GM12878 (cell line): ENCODE results near the gene AGR3. TPM values are rescaled to one million over a fixed set of nuclear protein-coding genes. Genes with fewer than 3 reads are reported as not detected.

Source experiments
- ATAC-seq: fragments of 200-7000 bp; cut with Tn5 transposase; 3 replicates; pipeline ENCODE4 v1.9.1; 2020; ENCODE audit warnings: mild to moderate bottlenecking, moderate library complexity
- BruUV-seq: library from RNA; stranded (reverse); fragments of 400-500 nt; replicated peaks from 2 replicates; lab custom pipeline; 2021; lab: Mats Ljungman, UMichigan
- CTCF ChIA-PET: fragments of 300-600 bp; sonication (Branson Sonifier 250); formaldehyde crosslinking; extraction: SDS; loops from one replicate; lab custom pipeline; 2021; ENCODE audit warnings: inconsistent platforms; lab: Yijun Ruan, JAX
- POLR2A ChIA-PET: fragments of 350-600 bp; formaldehyde crosslinking; extraction: SDS; loops from one replicate; lab custom pipeline; 2021; ENCODE audit warnings: inconsistent platforms; lab: Charles Lee
- RAD21 ChIA-PET: fragments of 300-600 bp; sonication (Branson Sonifier 250); formaldehyde crosslinking; loops from one replicate; lab custom pipeline; 2023; ENCODE audit warnings: antibody characterized with exemption; ENCODE audit not compliant: unreplicated experiment; lab: Charles Lee
- SMC1A ChIA-PET: fragments of 300-600 bp; sonication (Branson Sonifier 250); formaldehyde crosslinking; loops from one replicate; lab custom pipeline; 2023; ENCODE audit not compliant: unreplicated experiment, uncharacterized antibody; lab: Charles Lee
- DNase-seq: peaks from one replicate; pipeline ENCODE4 v3.0.0-alpha.2; 2011; ENCODE audit warnings: low read depth, low spot score
- FAIRE-seq: peaks from 3 replicates; lab custom pipeline; 2011; peaks lifted over from hg19 to GRCh38; lab: Jason Lieb, UNC
- H2AFZ ChIP-seq: 2 replicates; pipeline ENCODE4 v1.6.0; 2011; ENCODE audit warnings: low read depth, low read length, control low read depth; ENCODE audit not compliant: control insufficient read depth
- H3K27ac ChIP-seq: 2 replicates; pipeline ENCODE4 v1.5.1; 2011; ENCODE audit warnings: control low read depth; ENCODE audit not compliant: control insufficient read depth, insufficient read depth
- H3K27me3 ChIP-seq, 2 experiments: replicated peaks in 1 of 2; 2 replicates each; pipeline versions ENCODE4 v1.6.0 to v1.6.1; 2011; ENCODE audit warnings: low read length in 1 of 2; ENCODE audit not compliant: control insufficient read depth in 2 of 2, insufficient read depth in 2 of 2
- H3K36me3 ChIP-seq, 2 experiments: 2 replicates each; pipeline ENCODE4 v1.5.1; 2011; ENCODE audit warnings: low read length in 1 of 2; ENCODE audit not compliant: control insufficient read depth in 2 of 2, insufficient read depth in 2 of 2
- H3K4me1 ChIP-seq: 2 replicates; pipeline ENCODE4 v1.6.1; 2011; ENCODE audit warnings: mild to moderate bottlenecking, low read length, moderate library complexity, mixed read lengths; ENCODE audit not compliant: control insufficient read depth, insufficient read depth
- H3K4me2 ChIP-seq: 2 replicates; pipeline ENCODE4 v1.6.0; 2011; ENCODE audit warnings: control low read depth; ENCODE audit not compliant: control insufficient read depth, insufficient read depth
- H3K4me3 ChIP-seq: fragments of 200-600 bp; sonication (generic); 2 replicates; pipeline ENCODE4 v1.5.1; 2016
- H3K79me2 ChIP-seq: 2 replicates; pipeline ENCODE4 v1.6.0; 2011; ENCODE audit warnings: low read length; ENCODE audit not compliant: control insufficient read depth, insufficient read depth
- H3K9ac ChIP-seq: 2 replicates; pipeline ENCODE4 v1.8.0; 2011; ENCODE audit warnings: low read length, control low read depth, mixed read lengths; ENCODE audit not compliant: control insufficient read depth, insufficient read depth
- H3K9me3 ChIP-seq: replicated peaks from 3 replicates; pipeline ENCODE4 v1.5.1; 2011; ENCODE audit warnings: mild to moderate bottlenecking, low read length; ENCODE audit not compliant: control insufficient read depth, insufficient read depth
- H4K20me1 ChIP-seq: 2 replicates; pipeline ENCODE4 v1.6.0; 2011; ENCODE audit not compliant: control insufficient read depth, insufficient read depth
- CREM ChIP-seq: IDR thresholded peaks from 2 replicates; pipeline ENCODE4 v1.6.1; 2014; ENCODE audit warnings: antibody characterized with exemption, low read depth
- EP300 ChIP-seq, 2 experiments: fragments of 150-350 bp in 1 of 2; IDR thresholded peaks; 2 replicates each; pipeline ENCODE4 v1.6.1; 2011 to 2012; ENCODE audit warnings: low read depth in 2 of 2, low read length in 2 of 2, borderline replicate concordance in 1 of 2, improper control_type of control experiment in 1 of 2, inconsistent platforms in 1 of 2; ENCODE audit not compliant: control insufficient read depth in 1 of 2
- ESRRA ChIP-seq: IDR thresholded peaks from 2 replicates; pipeline ENCODE4 v1.6.1; 2012; ENCODE audit warnings: mild to moderate bottlenecking, low read length, improper control_type of control experiment
- EZH2 ChIP-seq: IDR thresholded peaks from 2 replicates; pipeline ENCODE4 v1.6.1; 2012; ENCODE audit warnings: low read depth, mild to moderate bottlenecking, control low read depth, inconsistent platforms, low read length, borderline replicate concordance; ENCODE audit not compliant: control insufficient read depth
- FOXM1 ChIP-seq: IDR thresholded peaks from 2 replicates; pipeline ENCODE4 v1.6.1; 2012; ENCODE audit warnings: low read depth, mild to moderate bottlenecking, inconsistent platforms, low read length, moderate library complexity
- HDAC2 ChIP-seq: fragments of 200-600 bp; sonication (generic); IDR thresholded peaks from 2 replicates; pipeline ENCODE4 v1.6.1; 2017
- HSF1 ChIP-seq: fragments of 150-350 bp; IDR thresholded peaks from 2 replicates; pipeline ENCODE4 v1.6.1; 2014; ENCODE audit warnings: mild to moderate bottlenecking, low read depth, low read length
- JUNB ChIP-seq: IDR thresholded peaks from 2 replicates; pipeline ENCODE4 v1.6.1; 2016; ENCODE audit warnings: antibody characterized with exemption, mild to moderate bottlenecking
- MYB ChIP-seq: fragments of 150-350 bp; IDR thresholded peaks from 2 replicates; pipeline ENCODE4 v1.6.1; 2014; ENCODE audit warnings: mild to moderate bottlenecking, low read depth, low read length, borderline replicate concordance
- MYC ChIP-seq: IDR thresholded peaks from 2 replicates; pipeline ENCODE4 v1.6.1; 2011; ENCODE audit warnings: mild to moderate bottlenecking, low read length, moderate library complexity, inconsistent platforms; ENCODE audit not compliant: insufficient read depth, insufficient replicate concordance, insufficient read length, severe bottlenecking
- NFXL1 ChIP-seq: fragments of 450-650 bp; IDR thresholded peaks from 2 replicates; pipeline ENCODE4 v1.6.1; 2017; ENCODE audit warnings: antibody characterized with exemption, mild to moderate bottlenecking, borderline replicate concordance
- PAX5 ChIP-seq: IDR thresholded peaks from 2 replicates; pipeline ENCODE4 v1.6.1; 2011; ENCODE audit warnings: low read depth, low read length, borderline replicate concordance
- RAD51 ChIP-seq: fragments of 450-650 bp; IDR thresholded peaks from 2 replicates; pipeline ENCODE4 v1.6.1; 2016; ENCODE audit warnings: moderate library complexity, mild to moderate bottlenecking, inconsistent platforms
- RCOR1 ChIP-seq: conservative IDR thresholded peaks from 2 replicates; pipeline ENCODE4 v1.6.1; 2012; ENCODE audit warnings: low read depth, low read length, improper control_type of control experiment
- SIN3A ChIP-seq: IDR thresholded peaks from 2 replicates; pipeline ENCODE4 v1.6.1; 2012; ENCODE audit warnings: low read depth, low read length, improper control_type of control experiment
- SUZ12 ChIP-seq: fragments of 200-600 bp; sonication (generic); IDR thresholded peaks from one replicate; pipeline ENCODE4 v1.6.1; 2018; ENCODE audit warnings: antibody characterized with exemption, mild to moderate bottlenecking; ENCODE audit not compliant: unreplicated experiment
- TCF12 ChIP-seq: IDR thresholded peaks from 2 replicates; pipeline ENCODE4 v1.6.1; 2011; ENCODE audit warnings: low read depth, mild to moderate bottlenecking, low read length
- YY1 ChIP-seq: IDR thresholded peaks from 2 replicates; pipeline ENCODE4 v1.6.1; 2011; ENCODE audit warnings: low read depth, mild to moderate bottlenecking, low read length
- ZNF384 ChIP-seq: IDR thresholded peaks from 2 replicates; pipeline ENCODE4 v1.6.1; 2012; ENCODE audit warnings: low read depth, mild to moderate bottlenecking, low read length, improper control_type of control experiment, borderline replicate concordance
- ZNF622 ChIP-seq: fragments of 450-650 bp; IDR thresholded peaks from 2 replicates; pipeline ENCODE4 v1.6.1; 2017; ENCODE audit warnings: mild to moderate bottlenecking, inconsistent platforms
- WGBS: methylation state at CpG from one replicate; pipeline ENCODE4 v1.1.6; 2016; ENCODE audit warnings: low lambda C conversion rate; ENCODE audit not compliant: insufficient replicate concordance, insufficient coverage; ENCODE audit errors: missing lambda C conversion rate; 5-methylcytosine and 5-hydroxymethylcytosine counted together
- in situ Hi-C: fragments of 300-500 bp; cut with MboI; formaldehyde crosslinking; loops from 9 replicates; pipeline ENCODE4 v1.14.3; 2018; ENCODE audit warnings: mixed read lengths
- intact Hi-C: fragments of 100-400 bp; cut with micrococcal nuclease; formaldehyde crosslinking; loops from one replicate; pipeline ENCODE4 v1.14.2; 2022; ENCODE audit not compliant: unreplicated experiment
- polyA plus RNA-seq, 11 experiments: library from polyadenylated mRNA; depleted of rRNA in 4 of 11; unstranded in 6 of 11; stranded (reverse) in 5 of 11; fragments of >200 nt; fragmentation: Nextera tagmentation in 4 of 11; fragmentation: Illumina TruSeq in 1 of 11; extraction: Ambion mirVana in 4 of 11; extraction: Trizol in 1 of 11; gene quantifications; 1 replicate in 1 of 11; 2 replicates in 10 of 11; pipeline versions ENCODE4 v1.2.1 to v1.2.3, GENCODE V29; 2011 to 2016; ENCODE audit warnings: inconsistent platforms in 2 of 11, missing spikeins in 2 of 11, low read depth in 1 of 11
- total RNA-seq, 4 experiments: library from RNA; depleted of rRNA in 3 of 4; stranded (reverse); fragments of >200 nt in 3 of 4; fragmentation: Illumina TruSeq in 1 of 4; extraction: Trizol in 1 of 4; gene quantifications; 2 replicates each; pipeline versions ENCODE4 v1.2.1 to v1.2.3, GENCODE V29; 2013 to 2021

Gene AGR3
- total and polyA plus RNA-seq, 10 of the 15 experiments (the other 5 are each of a cell fraction or from before 2014, with no cell fraction given): not detected

GRCh38 chr7:16846601-16847165 lies 35.1 kb downstream of the AGR3 start:
- WGBS: 0% methylated on average over 2 of the region's 2 CpGs
- no TSS peak for BruUV-seq
- Histone ChIP-seq H3K27me3 (no peaks in the 10 kb centered on the region), H3K4me3 (no peak overlapping the region), H3K36me3 (no peaks in the 10 kb centered on the region), H3K9me3 (no peaks in the 10 kb centered on the region), H3K9ac (no peak overlapping the region), H3K27ac (no peak overlapping the region), H4K20me1 (no peaks in the 10 kb centered on the region), H3K4me1 (no peaks in the 10 kb centered on the region), H3K79me2 (no peaks in the 10 kb centered on the region), H3K4me2 (no peak overlapping the region), H2AFZ (no peak overlapping the region)
- intact Hi-C loops (no loop called here), in situ Hi-C loops (no loop called here)
- TF ChIP-seq PAX5 (no peak), SIN3A (no peak), HDAC2 (no peak), YY1 (no peak), JUNB (no peak), SUZ12 (no peak), MYB (no peak), FOXM1 (no peak), TCF12 (no peak), ZNF384 (no peak), EZH2 (no peak), ESRRA (no peak), EP300 (IDR thresholded peaks at IDR 0.05; ENCODE audit: borderline replicate concordance in 1 of 2, control insufficient read depth in 1 of 2, low read depth in 2 of 2, low read length in 2 of 2) (no peak), RCOR1 (no peak), CREM (no peak), ZNF622 (no peak), RAD51 (no peak), HSF1 (no peak), MYC (no peak), NFXL1 (no peak)
- POLR2A ChIA-PET: no interaction called here
- SMC1A ChIA-PET: no interaction called here
- no peak for ATAC-seq
- CTCF ChIA-PET: no interaction called here
- no peak for DNase-seq
- no peak for FAIRE-seq
- RAD21 ChIA-PET: no interaction called here
